ENCODE measurements around the gene PCBP3.

Gene PCBP3

DNA sequence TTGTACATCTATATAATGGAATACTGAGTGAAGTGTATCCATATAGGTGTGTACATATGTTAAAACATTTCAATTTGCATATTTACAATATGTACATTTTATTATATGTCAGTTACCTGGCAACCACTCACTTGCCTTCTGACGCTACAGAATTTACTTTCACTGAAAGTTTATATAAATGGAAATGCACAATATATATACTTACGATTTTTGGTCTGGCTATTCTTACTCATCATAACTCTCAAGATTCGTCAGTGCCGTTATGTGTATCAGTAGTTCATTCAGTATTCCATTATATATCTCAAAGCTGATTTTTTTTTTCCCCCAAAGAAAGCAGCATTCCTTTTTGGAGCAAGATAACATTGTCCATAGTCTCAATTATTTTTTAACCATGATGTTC is 138.2 kb downstream of the PCBP3 start:
- TF ChIP-seq GATA3 (IDR thresholded peaks at IDR 0.05; ENCODE audit: low read depth, low read length) = no peak
- no peak for TF ChIP-seq GATA2 (IDR thresholded peaks at IDR 0.05; ENCODE audit: low read depth, low read length)

DNA sequence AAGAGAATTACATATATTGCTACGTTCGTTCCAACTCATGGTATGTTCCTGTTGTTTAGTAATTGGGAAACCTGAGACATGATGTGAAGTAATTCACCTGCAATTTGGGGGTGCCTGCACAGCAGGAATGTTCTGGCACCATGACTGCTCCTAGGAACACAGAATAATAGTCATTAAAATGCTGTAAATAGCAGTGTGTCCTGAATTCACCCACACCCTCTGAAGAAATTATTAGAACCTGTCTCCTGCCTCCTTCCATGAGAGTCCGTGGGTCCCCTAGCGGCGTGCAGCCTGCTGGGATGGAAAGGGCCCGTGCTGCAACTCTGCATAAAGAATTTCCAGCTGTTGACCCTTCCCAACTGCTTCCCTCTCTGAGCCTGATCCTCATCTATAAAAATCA is 143.1 kb downstream of the PCBP3 start:
- TF ChIP-seq GATA2 (IDR thresholded peaks at IDR 0.05; ENCODE audit: low read depth, low read length) = no peak
- no peak for TF ChIP-seq GATA3 (IDR thresholded peaks at IDR 0.05; ENCODE audit: low read depth, low read length)

DNA sequence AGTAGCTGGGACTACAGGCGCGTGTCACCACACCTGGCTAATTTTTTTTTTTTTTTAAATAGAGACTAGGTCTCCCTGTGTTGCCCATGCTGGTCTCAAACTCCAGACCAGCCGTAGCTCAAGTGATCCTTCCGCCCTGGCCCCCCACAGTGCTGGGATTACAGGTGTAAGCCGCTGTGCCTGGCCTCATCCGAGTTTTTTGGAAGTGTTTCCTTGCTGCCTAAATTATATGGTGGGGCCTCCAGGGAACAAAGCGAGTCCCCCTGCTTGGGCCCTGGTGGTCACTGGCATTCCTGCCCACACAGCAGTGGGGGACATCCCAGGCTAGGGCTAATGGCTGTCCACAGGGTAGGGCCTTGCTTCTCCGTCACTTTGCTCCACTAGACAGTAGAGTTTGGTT is 143.8 kb downstream of the PCBP3 start:
- TF ChIP-seq GATA2 (IDR thresholded peaks at IDR 0.05; ENCODE audit: low read depth, low read length) = no peak
- no peak for TF ChIP-seq GATA3 (IDR thresholded peaks at IDR 0.05; ENCODE audit: low read depth, low read length)

DNA sequence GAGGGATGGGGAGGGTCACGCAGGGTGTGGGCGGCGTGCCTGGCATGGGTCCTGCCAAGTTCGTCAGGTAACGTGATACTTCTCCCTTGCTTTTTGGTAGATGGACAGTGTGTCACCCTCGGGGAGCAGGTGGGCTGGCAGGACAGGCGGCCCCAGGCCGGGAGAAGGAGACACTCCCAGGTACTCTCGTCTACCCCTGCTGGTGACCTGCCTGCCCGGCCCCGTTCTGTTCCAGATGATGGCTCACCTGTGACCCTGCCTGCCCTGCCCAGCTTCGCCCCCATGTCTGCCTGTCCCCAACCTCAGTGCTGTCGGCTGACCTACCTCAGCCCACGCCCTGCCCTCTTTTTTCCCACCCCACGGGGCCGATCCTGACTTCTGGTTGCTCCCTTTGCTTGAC is 144.7 kb downstream of the PCBP3 start:
- no peak for TF ChIP-seq GATA2 (IDR thresholded peaks at IDR 0.05; ENCODE audit: low read depth, low read length)
- no peak for TF ChIP-seq GATA3 (IDR thresholded peaks at IDR 0.05; ENCODE audit: low read depth, low read length)

DNA sequence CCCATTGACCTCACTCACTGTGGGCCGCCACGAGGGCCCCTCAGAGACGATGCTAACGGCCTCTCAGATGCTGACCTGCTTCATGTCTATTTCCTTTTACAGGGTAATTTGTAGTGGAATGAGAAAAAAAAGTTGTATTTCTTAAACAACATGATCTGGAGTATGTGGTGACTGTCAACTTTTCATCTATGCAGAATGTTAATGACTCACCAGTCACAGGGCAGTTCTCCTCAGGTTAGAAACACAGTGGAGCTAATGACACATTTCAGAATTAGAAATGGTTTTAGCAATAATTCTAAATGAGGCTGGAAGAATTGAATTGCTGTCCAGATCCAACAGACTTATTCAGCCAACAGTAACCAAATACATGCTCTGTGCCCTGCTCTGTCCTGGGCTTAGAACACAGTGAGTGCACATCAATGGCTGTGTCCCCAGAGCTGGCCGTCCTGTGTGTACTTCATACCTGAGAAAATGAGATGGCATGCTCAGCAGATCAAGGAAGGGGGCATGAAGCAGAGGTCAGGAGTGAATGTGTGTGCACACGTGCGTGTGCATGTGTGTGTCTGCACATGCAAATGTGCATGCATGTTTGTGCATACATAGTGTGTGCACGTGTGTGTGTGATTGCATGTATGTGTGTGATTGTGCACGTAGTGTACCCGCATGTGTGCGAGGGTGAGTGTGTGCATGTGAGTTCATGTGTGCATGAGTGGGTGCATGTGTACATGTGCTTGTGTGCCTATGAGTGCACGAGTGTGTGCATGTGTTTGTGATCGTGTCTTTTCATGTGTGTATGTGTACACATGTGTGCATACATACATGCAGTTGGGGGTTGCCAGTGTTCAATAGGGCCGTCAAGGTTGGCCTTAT is 145.3 kb downstream of the PCBP3 start:
- TF ChIP-seq GATA2 (IDR thresholded peaks at IDR 0.05; ENCODE audit: low read depth, low read length) = no peak

DNA sequence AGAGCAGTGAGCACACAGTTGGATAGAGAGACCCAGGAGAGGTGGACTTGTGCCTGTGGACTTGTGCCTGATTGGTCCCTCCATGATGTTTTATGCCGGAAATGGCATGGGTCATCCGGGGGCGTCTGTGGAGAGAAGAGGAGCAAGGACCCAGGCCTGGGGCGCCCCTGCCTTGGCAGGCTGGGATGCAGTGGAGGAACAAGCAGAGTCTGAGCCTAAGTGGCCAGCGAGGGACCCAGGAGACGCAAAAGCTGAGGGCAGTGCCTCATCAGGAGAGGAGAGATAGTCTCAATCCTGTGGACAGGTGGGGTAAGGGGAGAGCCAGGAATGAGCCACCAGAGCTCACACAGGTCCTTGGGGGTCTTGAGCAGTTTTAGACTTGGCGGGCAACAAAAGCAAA is 146.9 kb downstream of the PCBP3 start:
- TF ChIP-seq GATA2 (IDR thresholded peaks at IDR 0.05; ENCODE audit: low read depth, low read length) (no peak), GATA3 (IDR thresholded peaks at IDR 0.05; ENCODE audit: low read depth, low read length) (no peak)

DNA sequence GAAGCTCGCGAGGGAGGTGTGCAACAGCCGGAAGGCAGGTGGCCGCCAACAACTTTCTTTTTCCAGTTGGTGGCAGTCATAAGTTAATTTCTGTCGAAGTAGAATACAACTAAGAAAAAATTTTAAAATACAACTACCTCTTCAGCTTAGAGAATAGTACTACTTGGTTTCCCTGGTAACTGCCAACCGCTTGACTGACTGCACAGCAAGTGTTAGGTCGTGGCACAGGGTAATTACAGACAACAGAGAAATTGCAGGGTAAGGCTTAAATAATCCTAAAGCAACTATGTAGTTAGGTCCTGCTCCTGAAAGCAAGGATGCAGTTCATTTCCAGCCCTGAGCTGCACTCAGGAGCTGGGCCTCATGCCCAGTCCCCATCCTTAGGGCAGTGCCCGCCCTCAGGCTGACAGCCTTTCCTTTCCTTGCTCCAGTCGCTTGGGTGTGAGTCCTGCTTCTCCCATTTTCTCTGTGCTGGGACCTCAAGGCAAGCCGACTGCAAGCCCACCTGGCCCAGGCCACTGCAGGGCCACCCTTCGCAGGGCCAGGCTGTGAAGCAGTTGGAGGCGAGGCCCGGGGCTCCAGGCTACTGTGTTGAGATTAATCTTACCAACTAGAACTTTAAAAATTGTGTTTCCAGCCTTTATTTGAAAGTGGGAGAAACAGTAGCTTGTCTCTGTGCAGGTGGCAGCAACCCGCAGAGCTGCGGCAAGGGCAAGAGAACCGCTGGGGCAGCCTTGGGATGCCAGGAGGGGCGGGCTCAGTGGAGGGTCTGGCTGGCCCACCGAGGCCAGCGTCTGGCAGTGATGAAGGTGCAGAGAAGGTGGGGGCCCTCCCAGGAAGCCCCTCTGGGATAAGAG is 148.3 kb downstream of the PCBP3 start:
- TF ChIP-seq GATA2 (IDR thresholded peaks at IDR 0.05; ENCODE audit: low read depth, low read length) (no peak), GATA3 (IDR thresholded peaks at IDR 0.05; ENCODE audit: low read depth, low read length) (no peak)

DNA sequence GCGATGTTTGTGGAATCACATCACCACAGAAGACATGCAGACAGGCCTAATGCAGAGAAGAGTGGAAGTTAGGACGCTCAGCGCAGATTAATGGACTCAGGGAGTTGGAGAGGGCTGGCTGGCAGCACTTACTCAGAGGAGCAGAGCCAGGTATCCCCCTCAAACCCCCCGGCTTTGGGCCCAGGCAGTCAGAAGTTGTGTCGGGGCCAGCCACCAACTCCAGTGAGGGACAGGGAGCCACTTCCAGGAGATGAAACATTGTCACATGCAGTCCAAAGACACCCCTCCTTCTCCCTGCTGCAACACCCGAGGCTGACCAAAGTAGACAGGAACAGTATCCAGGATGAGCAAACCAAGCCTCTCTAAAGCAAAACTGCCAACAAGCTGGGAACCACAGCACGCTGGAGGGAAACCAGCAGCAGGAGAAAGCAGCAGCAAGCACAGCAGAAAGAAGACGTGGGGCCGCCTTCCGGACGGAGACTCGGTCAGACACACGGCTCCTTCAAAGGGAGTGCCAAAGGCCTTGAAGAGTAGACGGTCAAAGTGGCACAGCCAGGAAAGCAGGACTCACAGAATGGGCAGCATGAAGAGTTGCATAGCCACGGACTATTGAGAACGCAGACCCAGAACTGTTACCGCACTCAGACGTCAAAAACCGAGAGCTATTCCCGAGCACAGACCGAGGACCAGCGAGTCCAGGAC is 149.3 kb downstream of the PCBP3 start:
- no peak for TF ChIP-seq GATA3 (IDR thresholded peaks at IDR 0.05; ENCODE audit: low read depth, low read length)
- no peak for TF ChIP-seq GATA2 (IDR thresholded peaks at IDR 0.05; ENCODE audit: low read depth, low read length)

DNA sequence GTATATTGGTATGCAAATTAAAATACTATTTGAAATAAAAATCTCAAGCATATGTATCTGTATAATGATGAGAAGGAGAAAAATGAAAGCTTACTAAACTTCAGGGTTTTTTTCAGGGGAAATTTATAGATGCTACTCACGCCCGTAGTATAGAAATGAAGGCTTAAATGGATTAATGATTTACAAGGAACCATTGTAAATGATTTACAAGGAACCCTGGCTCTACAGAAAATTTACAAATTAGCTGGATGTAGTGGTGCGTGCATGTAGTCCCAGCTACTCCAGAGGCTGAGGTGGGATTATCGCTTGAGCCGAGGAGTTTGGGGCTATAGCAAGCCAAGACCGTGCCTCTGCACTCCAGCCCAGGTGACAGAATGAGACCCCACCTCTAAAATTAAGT is 150.5 kb downstream of the PCBP3 start:
- TF ChIP-seq GATA3 (IDR thresholded peaks at IDR 0.05; ENCODE audit: low read depth, low read length) (no peak), GATA2 (IDR thresholded peaks at IDR 0.05; ENCODE audit: low read depth, low read length) (no peak)

DNA sequence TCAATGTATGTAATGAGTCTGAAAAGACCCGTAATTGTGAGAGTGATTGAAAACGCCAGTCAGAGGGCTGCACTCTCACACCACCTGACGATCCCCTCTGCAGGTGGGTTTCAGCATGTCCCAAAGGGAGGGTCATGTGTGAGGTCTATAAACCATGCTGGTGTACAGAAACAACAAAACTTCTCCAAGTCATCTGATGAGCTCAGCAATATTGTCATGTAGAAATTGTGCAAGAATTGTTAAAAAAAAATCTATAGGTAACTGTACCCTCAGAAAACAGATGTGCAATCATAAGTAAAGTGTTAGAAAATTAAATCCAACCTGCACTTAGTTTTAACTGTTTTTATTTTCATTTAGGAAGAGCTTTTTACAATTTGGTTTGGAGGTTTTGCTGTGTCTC is 152.5 kb downstream of the PCBP3 start:
- TF ChIP-seq GATA3 (IDR thresholded peaks at IDR 0.05; ENCODE audit: low read depth, low read length) = no peak
- no peak for TF ChIP-seq GATA2 (IDR thresholded peaks at IDR 0.05; ENCODE audit: low read depth, low read length)

DNA sequence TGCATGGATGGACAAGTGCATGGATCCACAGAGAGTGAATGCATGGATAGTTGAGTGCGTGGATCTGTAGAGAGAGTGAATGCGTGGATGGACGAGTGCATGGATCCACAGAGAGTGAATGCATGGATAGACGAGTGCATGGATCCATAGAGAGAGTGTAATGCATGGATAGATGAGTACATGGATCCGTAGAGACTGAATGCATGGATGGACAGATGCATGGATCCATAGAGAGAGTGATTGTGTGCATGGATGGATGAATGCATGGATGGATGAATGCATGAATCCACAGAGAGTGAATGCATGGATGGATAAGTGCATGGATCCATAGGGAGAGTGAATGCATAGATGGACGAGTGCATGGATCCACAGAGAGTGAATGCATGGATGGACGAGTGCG is 153.8 kb downstream of the PCBP3 start:
- TF ChIP-seq GATA2 (IDR thresholded peaks at IDR 0.05; ENCODE audit: low read depth, low read length) = no peak
- TF ChIP-seq GATA3 (IDR thresholded peaks at IDR 0.05; ENCODE audit: low read depth, low read length) = no peak

DNA sequence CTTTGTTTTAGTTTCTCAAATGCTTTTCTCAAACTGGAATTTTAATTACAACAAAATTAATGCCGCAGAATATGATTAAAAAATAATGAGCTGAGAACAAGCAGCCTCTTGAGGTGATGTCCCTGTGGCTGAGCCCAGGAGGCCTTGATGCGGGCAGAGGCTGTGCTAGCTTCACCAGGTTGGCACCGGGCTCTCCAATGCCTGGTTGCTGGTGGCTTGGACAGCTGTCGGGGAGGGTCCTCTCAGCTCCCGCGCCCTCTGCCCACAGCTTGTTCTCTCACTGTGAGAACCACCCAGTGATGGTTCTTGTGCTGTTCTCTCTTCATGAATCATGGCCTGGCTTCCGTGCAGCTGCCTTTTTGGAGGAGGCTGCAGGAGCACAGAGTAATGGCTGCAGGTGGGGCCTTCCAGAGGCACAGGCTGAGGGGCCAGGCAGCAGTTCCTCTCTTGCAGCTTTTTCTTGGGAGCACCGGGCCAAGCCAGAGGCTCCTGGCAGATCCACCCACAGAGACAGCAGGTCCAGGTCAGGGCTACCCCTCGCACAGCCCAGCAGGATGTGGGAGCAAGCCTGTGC is 156.3 kb downstream of the PCBP3 start:
- TF ChIP-seq GATA2 (IDR thresholded peaks at IDR 0.05; ENCODE audit: low read depth, low read length) (no peak), GATA3 (IDR thresholded peaks at IDR 0.05; ENCODE audit: low read depth, low read length) (no peak)

DNA sequence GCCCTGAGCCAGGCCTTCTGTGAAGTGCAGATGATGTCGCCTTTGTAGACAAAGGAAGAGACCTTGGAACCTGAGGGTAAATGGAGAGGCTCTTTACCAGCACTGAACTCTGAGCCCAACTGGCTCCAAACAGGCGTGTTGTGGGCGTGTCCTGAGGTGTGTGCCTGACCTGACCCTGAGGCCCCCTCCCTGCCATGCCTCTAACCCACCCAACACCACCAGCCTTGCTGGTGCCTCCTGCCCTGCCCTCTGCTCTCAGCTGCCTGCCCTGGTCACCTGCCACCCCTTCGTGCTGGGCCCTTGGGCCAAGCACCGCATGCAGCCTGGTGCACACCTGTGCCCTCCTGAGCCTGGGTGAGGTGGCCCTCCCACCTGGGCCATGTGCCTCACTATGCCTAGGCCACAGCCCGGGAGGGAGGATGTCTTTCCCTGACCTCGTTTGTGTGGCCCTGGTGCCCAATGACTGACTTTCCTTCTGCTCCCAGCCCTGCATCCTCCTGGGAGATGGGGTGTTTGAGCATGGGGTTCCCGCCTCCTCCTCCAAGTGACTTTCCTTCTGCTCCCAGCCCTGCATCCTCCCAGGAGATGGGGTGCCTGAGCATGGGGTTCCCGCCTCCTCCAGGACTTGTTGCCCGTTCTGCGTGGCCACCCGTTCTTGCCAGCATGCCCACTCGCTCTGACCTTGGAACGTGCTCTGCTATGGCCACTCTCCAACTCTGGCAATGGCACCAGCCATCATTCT is 157.0 kb downstream of the PCBP3 start:
- no peak for TF ChIP-seq GATA3 (IDR thresholded peaks at IDR 0.05; ENCODE audit: low read depth, low read length)
- TF ChIP-seq GATA2 (IDR thresholded peaks at IDR 0.05; ENCODE audit: low read depth, low read length) = no peak
